ENCODE data around the gene PTPN1.

Gene PTPN1

DNA sequence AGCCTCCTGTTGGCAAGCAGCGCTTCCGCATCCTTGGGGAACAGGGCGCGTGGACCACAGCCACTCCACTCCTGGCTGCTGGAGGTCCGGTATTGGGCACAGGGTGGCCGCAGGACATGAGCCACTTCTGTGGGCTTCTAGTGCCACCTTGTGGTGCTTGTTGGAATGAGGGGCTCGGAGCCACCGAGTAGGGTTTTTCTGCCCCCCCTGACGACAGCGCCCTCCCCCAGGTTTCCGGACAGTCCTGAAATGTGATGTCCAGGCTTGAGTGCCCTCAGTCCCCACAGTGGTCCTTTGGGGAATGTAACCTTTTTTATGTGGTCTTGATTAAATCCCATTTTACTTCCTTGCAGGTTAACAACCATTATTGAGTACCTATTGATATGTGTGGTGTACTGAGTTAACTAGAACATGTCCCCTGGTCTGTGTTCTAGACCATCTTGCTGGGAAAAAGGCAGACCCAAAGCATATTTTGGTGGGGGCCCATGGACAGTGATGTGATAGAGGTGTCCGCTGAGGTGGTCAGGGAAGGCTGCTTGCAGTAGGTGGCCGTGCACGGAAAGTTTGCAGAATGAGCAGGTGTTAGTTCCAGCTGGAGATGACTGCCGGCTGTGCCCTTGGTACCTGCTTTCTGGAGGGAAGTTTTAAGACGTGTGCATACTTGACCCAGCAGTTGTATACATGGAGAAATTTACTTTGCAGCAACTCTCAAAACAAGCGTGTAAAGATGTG is 70.0 kb downstream of the PTPN1 start:
- peak; percentile 70 for DNase-seq

DNA sequence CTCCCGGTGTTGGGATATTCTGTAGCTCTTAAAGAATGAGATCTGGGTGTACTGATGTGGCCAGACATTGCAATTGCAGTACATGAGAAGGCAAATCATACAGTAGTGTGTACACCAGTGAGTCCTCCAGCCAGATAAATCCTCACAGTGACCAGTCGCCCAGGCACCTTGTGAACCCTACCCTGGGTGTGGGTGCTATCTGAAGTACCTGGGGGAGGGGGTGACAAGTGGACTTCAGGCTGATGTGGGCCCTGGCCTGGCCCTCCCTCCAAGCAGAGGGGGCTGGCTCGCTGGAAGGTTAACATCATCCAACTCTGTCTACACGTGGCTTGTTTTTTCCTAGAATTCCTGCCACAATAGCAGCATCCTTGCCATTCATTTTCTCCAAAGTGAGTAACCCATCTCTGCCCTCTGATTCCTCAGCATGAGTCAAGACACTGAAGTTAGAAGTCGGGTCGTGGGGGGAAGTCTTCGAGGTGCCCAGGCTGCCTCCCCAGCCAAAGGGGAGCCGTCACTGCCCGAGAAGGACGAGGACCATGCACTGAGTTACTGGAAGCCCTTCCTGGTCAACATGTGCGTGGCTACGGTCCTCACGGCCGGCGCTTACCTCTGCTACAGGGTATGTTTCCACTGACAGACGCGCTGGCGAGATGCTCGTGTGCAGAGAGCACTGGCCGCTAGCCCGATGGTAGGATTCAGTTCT is 70.8 kb downstream of the PTPN1 start:
- no peak for DNase-seq

DNA sequence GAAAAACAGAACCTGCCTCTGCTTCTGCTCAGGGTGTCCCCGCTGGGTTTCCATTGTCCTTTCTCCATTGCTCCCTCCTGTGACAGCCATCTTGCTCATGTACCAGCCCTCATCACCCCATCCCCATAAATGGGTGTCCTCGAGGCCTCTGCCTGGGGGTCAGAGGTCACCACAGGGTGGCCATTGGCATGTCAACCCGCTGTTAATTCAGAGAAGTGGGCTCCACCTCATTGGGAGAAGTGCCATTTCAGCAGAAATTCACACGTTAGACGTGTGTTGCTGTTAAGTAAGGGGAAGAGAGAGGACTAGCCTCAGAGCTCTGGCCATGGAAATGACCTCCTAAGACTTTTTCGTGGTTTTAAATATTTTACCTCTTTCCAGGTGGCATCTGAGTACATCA is 71.9 kb downstream of the PTPN1 start:
- DNase-seq, result no peak

DNA sequence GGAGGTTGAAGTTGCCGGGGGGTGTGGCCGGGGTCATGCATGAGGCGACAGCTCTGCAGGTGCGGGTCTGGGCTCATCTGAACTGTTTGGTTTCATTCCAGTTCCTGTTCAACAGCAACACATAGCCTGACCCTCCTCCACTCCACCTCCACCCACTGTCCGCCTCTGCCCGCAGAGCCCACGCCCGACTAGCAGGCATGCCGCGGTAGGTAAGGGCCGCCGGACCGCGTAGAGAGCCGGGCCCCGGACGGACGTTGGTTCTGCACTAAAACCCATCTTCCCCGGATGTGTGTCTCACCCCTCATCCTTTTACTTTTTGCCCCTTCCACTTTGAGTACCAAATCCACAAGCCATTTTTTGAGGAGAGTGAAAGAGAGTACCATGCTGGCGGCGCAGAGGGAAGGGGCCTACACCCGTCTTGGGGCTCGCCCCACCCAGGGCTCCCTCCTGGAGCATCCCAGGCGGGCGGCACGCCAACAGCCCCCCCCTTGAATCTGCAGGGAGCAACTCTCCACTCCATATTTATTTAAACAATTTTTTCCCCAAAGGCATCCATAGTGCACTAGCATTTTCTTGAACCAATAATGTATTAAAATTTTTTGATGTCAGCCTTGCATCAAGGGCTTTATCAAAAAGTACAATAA is 72.5 kb downstream of the PTPN1 start:
- DNase-seq, result no peak

DNA sequence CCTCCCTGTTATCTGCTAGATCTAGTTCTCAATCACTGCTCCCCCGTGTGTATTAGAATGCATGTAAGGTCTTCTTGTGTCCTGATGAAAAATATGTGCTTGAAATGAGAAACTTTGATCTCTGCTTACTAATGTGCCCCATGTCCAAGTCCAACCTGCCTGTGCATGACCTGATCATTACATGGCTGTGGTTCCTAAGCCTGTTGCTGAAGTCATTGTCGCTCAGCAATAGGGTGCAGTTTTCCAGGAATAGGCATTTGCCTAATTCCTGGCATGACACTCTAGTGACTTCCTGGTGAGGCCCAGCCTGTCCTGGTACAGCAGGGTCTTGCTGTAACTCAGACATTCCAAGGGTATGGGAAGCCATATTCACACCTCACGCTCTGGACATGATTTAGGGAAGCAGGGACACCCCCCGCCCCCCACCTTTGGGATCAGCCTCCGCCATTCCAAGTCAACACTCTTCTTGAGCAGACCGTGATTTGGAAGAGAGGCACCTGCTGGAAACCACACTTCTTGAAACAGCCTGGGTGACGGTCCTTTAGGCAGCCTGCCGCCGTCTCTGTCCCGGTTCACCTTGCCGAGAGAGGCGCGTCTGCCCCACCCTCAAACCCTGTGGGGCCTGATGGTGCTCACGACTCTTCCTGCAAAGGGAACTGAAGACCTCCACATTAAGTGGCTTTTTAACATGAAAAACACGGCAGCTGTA is 73.4 kb downstream of the PTPN1 start:
- DNase-seq, result no peak

DNA sequence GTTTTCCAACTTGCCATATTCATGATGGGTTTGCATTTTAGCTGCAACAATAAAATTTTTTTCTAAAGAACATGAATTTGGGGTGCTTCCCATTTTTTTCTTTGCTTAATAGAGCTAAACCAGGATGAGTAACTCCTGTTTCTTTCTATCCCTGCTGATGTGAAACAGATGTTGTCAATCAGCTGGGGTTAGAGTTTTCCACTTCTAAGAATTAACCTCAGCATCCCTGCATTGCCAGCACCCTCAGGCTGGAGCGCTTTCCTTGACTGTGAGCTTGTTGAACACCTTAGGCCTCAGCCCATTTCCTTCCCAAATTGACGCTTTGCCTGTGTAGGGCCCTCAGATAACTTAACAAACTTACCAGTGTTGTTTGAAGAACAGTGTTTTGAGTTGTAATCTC is 74.5 kb downstream of the PTPN1 start:
- no peak for DNase-seq

DNA sequence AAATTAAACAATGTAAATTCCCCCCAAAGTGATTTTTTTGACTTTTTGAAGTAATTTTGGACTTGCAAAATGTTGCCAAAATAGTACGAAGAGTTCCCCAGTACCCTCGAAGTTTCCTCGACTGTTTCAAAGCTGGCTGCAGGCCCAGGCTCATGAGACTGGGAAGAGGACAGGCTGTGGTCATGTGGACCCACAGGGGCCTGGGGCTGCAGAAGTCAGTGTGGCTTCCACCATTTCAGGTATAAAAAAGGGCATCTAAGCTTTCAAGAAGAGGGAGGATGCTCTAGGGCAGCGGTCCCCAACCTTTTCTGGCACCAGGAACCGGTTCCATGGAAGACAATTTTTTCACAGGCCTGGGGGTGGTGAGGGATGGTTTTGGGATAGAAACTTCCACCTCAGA is 75.0 kb downstream of the PTPN1 start:
- DNase-seq, result no peak

DNA sequence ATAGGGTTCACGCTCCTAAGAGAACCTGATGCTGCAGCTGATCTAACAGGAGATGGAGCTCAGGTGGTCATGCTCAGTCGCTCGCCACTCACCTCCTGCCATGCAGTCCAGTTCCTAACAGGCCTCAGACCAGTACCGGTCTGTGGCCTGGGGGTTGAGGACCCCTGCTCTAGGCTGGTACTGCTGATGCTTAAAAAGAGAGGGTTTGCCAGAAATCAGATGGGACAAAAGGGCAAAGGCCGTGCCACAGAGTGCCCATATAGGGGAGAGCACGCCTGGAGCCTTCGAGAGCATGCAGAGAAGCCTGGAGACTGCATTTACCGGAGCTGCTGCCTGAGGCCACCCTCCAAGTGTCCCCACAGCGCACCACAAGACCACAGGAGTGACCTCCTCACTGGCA is 75.5 kb downstream of the PTPN1 start:
- no peak for DNase-seq

DNA sequence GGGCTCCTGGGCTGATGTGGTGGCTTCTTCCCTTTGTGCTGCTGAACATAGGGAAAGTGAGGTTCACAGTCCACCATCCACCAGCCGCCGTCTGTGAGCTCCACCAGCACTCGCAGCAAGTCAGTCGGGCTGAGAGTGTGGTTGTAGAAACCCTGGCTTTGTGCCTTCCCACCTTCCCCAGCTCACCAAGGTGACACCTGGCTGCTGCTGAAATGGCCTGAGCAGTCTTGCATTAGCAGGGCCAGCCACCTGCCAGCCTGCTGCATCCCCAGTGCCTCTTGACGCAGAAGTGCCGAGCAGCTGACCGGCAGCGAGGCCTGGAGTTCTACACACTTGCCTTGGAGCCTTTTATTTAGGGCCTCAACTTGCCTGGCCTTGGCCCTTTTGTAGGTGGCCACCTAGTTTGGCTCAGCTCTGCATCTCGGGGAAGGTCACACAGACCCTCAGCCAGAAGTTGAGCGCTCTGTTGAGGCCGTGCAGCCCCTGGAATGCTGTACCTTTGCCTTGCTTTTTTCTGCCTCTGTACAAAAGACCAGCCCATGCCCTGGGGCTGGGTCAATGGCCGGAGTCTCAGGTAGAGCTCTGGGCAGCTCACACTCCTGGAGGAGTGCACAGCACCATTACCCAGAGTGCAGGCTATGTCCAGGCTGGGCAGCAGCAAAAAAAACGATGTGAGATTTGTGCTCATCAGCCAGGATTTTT is 76.5 kb downstream of the PTPN1 start:
- no peak for DNase-seq

DNA sequence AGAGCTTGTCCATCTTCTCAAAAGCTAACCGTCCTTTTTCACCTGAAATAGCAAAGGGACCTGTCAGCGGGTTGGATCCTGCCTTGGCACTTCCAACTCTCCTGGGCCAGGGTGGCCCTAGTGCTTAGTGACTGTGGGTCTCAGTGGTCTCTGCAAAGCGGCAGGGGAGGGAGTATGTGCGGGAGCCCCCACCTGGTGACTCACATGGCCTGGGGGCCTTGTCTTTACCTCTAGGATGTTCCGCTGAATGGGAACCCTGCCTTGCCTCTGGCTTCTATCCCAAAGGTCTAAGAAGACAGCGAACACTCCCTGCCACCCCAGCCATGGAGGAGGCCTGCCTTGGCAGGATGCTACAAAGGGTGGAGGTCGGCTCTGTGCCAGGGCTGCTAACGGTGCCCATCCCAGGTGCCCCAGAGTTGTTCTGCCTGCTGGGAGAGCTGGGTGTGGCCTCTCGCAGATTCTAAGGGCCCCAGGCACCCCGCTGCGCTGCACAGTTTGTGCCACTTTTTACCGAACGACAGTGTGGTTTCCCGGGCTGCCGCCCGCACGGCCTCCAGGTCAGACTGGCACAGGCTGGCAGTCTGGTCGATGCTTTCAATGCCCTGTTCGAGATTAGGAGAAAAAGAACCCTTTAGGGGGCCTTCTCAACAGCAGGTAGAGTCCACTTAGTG is 77.2 kb downstream of the PTPN1 start:
- no peak for DNase-seq

DNA sequence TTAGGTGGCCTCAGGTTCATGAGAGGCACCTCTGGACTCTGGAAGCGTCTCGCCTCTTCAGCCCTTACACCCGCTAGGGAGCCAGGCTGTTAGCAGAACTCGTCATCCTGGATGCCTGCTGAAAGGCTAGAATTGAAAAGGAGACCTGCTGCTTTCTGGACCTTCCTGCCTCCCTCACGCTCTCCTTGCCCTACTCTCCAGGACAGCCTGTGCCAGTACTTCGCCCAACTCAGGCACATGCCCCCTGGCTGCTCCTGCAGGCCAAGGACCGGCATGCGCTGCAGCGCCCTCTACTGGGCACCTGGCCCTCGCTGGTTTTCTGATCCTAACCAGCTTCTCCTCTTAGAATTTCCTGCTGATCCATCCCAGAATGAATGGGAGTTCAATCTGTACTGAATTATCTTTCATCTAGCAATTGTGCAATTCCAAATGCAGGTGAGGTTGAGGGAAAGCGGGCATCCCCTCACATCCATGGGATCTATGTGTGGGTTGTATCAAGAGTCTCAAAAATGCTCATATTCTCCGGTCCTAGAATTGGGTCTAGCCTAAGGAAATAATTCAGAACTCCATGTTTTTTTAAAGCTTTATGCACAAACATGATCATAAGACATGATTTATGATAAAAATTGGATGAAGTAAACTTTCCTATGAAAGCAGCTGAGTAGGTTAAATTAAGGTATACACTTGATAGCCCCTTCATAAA is 78.0 kb downstream of the PTPN1 start:
- peak; percentile 81 for DNase-seq

DNA sequence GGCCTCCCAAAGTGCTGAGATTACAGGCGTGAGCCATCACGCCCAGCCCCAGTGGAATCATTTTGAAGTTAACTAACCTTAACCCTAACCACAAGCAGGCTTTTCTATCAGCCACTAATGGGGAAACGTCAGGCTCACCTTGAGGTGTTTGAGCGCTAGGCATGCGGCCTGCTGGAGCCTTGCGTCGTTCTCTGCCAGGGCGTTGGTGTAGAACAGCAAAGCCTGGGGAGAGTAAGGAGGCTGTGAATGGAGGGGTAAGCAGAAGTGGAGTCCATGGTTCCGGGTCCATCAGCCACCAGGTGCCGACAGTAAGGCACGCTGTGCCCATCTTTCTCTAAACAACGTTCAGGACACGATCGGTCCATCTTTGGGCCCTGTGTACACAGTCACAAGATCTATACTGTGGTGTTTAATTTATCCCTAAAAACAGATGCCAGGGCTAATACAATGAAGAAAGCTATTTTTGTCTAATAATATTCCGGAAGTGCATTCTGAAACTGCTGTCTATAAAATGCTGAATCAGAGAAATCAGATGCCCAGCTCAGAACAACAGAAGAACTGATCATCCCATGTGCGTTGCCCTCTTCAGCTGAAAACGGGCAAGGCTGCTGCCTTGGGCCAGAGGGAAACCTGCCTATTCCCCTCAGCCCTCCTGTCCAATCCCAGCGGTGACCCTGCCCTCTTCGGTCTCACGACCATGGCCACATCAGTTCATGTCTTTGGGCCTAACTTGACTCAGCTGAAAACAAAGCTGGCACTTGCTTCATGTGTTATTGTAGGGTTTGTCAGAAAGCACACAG is 79.6 kb downstream of the PTPN1 start:
- no peak for DNase-seq

DNA sequence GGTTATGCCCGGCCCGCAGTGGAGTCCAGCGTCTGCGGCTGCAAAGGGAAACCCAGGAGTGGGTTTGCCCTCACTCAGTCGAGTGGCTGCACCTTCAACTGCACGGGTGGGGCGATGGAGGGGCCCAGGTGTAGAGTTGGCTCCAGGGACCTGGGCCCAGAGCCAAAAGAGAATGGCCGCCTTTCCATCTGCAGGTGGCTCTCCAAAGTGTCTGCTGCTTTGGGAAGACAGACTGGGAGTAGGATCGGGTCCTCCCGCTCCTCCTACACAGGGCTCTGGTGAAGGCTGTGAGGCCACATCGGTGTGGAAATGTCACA is 80.1 kb downstream of the PTPN1 start:
- DNase-seq, result no peak

DNA sequence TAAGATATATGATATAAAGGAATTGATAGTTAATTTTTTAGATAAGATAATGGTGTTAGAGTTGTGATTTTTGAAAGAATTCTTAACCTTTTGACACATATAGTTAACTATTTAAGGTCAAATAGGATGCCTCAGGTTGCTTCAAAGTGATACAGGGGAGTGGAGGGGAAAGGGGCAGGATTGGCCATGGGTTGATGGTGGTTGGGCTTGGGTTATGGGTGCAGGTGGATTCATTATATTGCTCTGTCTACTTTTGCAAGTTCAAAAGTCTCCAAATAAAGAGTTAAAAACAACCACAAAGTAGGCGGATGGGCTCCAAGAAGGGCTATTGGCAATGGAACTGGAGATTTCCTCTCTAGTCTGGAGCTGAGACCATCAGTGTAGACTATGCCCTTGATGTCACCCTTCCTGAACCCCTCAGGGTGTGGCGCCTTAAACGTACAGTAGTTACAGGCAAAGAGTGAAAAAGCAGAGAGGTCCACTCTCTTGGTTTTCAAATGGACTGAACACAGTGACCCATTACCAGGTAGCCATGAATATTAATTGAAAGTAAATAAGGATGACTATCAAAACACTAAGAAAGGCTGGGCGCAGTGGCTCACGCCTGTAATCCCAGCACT is 81.2 kb downstream of the PTPN1 start:
- no peak for DNase-seq

DNA sequence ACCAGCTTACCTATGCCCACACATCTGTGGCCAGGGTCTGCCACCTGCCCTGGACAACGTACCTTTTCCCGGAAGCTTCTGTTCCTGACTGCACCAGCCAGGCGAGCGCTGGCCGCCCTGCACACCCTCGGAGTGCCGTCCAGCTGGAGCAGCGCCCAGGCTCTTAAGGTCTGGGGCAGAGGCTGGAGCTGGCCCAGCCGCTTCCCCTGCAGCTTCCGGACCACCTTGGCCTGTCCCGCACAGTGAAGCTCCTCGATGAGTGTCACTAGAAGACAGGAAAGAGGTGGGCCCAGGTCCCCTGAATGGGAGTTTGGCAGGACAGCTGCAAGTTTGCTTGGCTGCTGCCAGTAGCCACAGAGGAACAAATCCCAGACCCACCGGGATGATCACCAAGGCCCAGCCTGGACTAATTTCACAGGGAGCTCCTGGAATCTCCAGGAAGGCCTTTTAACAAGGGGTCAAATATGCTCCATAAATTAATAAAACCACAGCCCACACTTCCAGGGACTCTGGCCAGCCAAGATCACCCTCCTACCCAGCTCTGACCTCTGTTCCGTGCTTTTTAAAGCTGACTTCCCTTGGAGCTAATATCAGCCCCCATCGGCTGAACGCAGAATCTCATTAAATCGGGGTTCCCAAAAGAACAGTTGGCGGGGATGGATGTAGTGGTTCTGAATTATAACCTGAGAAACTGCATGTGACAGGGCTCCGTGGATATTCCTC is 82.3 kb downstream of the PTPN1 start:
- no peak for DNase-seq

DNA sequence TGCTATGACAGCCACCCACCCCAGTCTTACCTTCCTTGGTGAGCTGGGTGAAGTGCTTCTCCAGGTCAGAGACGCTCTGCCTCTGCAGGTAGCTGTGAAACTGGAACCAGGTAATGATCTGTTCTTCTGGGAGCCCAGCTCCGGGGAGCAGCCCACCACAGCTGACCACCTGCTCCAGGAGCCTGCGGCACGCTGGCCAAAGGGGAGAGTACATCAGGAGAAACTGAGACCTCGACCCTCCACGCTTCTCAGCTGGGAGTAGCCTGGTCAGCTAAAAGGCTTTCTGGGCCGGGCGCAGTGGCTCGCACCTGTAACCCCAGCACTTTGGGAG is 82.8 kb downstream of the PTPN1 start:
- DNase-seq, result no peak

DNA sequence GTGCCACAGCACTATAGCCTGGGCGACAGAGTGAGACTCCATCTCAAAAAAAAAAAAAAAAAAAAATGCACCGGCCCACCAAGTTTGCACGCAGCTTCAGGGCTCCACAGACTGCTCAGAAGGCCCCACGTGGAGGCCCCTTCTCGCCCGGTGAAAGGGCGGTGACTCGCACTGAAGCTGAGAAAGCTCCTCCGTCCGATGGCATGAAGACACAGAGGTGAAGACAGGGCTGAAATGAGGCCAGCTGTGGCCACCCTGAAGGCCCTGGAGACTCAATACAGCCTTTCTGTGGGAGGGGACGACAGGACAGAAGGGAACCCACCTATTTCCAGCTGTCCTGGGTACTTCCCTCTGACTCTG is 84.0 kb downstream of the PTPN1 start:
- no peak for DNase-seq

DNA sequence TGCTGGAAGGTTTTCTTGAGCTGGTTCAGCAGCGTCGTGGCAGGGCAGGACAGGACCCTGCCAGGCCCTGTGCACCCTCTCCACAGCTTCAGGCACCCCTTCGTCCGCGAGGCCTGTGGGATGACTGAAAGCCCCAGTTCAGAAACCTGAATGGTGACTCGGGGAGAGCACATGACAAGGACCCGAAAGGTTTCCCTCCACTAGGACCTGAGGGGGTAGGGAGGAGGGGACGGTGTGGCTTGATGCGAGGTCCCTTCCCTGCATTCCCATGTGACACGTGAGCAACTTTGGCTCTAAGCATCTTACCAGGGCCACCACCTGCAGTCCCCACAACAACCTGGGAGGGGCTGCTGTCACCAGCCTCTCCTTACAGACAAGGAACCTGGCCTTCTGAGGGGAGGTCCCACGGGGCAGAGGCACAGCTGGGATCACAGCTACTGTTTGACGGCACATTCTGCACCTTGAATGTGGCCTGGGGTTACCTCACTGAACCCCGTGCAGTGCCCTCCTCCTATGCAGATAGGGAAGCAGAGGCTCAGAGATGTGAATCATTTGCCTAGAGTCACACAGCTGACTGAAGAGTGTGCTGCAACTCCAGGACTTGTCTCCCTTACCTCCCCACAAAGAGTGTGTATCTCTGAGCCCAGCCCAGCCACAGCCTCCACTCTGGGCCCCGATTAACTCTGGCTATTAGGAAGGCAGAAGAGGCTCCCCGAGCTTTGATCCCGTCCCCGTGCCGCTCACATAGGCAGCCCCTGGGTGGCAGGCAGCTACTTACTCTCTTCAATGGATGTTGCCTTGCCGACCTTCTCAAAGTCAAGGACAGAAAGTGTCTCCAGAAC is 84.6 kb downstream of the PTPN1 start:
- DNase-seq, result peak; percentile 46

DNA sequence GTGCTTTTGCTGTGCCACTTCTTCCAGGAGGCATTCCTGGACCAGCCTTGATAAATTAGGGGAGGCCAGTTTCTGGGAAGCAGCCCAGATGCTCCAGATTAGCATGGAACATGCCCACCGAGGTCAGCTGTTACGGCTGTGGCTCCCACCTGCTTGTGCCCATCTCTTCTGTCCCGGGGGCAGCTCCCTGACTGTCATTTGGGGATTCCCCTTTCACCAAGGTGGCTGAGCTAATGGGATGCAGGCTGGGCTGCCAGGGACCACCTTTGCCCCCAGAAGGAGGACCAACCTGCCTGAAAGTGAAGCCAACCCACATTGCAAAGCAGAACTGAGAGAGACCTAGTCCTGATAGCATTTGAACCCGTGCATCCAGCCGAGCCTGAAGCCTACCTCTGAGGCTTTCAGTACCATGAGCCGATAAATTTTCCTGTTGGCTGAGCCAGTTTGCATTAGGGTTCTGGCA is 85.3 kb downstream of the PTPN1 start:
- no peak for DNase-seq
